ENCODE measurements around the gene KRT76. TPM values are rescaled to one million over a fixed set of nuclear protein-coding genes. Genes with fewer than 3 reads are reported as not detected.

The KRT76 gene
- total RNA-seq, 1 donor = not detected

DNA sequence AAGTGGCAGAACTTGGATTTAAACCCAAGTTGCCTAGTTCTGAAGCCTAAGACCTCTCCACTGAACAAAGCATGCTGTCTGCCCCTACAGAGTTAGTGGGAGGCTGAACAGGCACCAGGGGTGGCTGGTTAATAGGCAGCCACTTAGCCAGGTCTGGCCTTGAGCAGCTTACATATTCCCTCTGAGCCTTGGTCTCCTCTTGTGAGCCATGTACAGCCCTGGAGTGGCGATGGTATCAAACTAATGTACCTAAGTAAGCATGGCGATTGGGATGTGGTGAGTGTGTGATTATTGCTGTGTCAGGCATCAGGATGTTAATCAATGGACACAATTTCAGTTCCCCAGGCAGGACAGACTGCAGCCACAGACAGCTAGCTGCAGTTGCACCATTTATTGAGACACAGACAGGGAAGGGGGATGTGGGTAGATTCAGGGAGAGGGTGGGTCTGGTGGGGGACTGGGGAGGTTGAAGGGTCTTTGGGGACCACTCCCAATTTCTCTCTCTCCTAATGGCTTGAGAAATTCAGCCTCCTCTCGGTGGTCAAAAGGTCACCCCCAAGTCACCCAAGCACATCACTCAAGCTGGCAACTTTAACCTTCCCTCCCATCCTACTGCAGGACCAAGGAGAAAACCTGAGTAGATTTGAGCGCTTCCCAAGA lies 44.1 kb upstream of the KRT76 start:
- no peak for DNase-seq (ENCODE audit: low read depth)
- TF ChIP-seq, protein P1, sequence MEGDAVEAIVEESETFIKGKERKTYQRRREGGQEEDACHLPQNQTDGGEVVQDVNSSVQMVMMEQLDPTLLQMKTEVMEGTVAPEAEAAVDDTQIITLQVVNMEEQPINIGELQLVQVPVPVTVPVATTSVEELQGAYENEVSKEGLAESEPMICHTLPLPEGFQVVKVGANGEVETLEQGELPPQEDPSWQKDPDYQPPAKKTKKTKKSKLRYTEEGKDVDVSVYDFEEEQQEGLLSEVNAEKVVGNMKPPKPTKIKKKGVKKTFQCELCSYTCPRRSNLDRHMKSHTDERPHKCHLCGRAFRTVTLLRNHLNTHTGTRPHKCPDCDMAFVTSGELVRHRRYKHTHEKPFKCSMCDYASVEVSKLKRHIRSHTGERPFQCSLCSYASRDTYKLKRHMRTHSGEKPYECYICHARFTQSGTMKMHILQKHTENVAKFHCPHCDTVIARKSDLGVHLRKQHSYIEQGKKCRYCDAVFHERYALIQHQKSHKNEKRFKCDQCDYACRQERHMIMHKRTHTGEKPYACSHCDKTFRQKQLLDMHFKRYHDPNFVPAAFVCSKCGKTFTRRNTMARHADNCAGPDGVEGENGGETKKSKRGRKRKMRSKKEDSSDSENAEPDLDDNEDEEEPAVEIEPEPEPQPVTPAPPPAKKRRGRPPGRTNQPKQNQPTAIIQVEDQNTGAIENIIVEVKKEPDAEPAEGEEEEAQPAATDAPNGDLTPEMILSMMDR (IDR thresholded peaks at IDR 0.05; ENCODE audit: insufficient read depth, low read length) = no peak
- H3K4me3 ChIP-seq (ENCODE audit: low read depth, low read length) = no peak overlapping the region

DNA sequence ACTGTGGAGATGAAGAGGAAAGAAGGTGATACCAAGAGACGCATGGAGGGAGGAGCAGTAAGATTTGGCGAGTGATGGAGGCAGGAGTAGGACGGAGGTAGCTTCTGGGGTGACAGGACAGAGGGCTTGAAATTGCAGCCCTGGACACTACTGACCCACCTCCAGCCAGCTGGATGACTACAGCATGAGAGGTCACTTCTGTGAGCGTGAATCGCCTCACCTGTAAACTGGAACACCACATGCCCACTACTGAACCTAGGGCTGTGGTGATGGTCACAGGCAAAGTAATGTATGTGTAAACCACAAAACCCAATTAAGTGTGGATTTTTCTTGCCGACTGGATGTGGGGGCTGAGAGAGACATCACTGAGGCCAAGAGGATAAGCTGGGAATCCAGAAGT lies 43.4 kb upstream of the KRT76 start:
- H3K4me3 ChIP-seq (ENCODE audit: low read depth, low read length) = no peak overlapping the region
- DNase-seq (ENCODE audit: low read depth) = no peak
- TF ChIP-seq, protein P1 (IDR thresholded peaks at IDR 0.05; ENCODE audit: insufficient read depth, low read length) = no peak

DNA sequence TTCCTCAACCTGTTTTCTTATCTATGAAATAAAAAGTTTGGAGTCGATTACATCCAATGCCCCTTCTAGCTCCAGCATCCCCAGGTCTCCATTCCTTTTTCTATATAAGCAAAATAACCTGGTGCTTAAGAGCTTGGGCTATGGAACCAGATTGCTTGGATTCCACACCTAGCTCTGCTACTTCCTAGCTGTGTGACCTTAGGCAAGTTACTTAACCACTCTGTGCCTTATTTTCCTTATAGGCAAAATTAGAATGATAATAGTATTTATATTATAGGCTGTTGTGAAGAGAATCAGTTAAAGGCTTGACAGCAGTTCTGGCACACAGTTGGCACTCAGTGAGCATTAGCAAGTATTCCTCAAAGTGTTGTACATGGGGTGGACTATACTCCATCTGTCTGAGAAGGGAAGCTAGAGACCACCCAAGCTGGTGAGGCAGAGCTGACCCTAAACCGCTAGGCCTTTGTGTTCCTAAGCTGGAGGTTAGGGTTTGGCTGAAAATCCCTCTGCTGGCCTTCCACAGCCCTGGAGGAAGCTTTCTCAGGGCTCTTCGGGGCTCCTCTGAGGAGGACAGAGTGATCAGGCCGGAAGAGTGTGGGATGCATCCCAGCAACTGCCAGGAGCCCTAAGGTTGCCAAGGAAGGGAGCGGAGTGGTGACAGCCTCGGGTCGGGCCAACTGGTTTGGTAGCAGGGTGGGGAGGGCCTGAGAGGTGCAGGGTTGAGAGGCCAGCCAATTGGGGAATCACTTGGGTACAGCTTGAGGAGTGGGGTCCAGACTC lies 42.8 kb upstream of the KRT76 start:
- TF ChIP-seq, protein P1 (IDR thresholded peaks at IDR 0.05; ENCODE audit: insufficient read depth, low read length) = no peak
- no peak overlapping the region for H3K4me3 ChIP-seq (ENCODE audit: low read depth, low read length)
- DNase-seq (ENCODE audit: low read depth) = no peak

DNA sequence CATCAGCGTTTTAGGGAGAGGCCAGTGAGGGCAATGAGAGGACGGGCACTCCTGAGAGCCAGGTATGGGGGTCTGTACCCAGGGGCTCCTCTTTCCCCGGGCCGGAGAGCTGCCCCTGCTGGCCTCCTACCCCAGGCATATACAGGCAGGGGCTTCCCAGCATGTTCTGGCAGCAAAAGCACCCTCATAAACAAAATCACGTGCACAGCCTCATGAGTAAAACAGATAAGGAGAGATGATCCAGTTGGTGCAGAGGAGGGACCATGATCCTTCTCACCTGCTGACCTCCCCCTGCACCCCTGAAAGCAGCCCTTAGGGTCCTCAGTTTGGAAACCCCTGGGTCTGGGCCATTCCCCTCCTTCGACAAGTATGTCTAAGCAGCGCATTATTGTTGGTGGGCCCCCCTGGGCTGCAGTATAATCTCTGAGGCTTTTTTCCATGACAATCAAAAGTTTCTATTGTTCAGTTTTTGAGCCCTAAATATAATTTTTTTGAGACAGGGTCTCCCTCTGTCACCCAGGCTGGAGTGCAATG lies 41.8 kb upstream of the KRT76 start:
- TF ChIP-seq, protein P1 (IDR thresholded peaks at IDR 0.05; ENCODE audit: insufficient read depth, low read length) = no peak
- no peak overlapping the region for H3K4me3 ChIP-seq (ENCODE audit: low read depth, low read length)
- no peak for DNase-seq (ENCODE audit: low read depth)

DNA sequence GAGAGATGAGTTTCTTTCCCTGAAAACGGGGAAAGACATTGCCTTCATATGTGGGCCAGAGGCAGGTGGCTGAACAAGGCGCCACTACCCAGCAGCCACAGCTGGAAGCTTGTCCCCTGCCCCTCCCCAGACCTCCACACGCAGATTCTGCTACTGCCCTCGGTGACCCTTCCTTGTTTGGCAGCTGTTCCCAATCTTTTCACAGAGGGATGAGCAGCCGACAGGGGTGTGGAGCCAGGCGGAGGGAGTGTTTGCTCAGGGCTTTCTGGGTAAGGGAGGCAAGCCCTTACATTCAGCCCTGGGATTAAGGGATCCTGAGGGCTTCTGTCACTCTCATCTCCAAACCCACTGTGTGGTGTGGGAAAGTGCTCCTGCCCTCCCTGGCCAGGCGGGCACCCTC lies 41.2 kb upstream of the KRT76 start:
- no peak overlapping the region for H3K4me3 ChIP-seq (ENCODE audit: low read depth, low read length)
- TF ChIP-seq, protein P1 (IDR thresholded peaks at IDR 0.05; ENCODE audit: insufficient read depth, low read length) = no peak
- no peak for DNase-seq (ENCODE audit: low read depth)

DNA sequence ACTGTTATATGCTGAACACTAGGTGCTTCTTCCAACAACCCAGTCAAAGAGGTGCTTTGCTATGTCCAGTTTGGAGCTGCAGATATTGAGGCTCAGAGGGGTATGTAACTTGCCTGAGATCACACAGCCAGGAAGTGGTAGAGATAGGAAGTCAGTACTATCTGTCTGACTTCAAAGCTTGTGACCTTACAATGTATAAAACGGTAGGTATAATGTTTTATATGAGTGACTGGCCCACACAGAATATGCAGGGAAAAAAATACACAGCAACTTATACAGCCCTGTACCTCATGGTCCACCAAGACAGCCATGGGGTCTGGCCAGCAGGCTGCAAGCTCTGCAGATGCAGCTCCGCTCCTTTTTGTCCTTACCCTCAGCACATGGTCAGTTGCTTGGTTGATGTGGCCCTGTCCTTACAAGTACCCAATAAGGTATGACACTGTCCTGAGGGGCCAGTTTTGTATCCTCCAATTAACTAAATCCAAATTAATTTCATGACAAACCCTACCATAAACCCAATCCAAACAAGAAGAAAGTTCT lies 40.6 kb upstream of the KRT76 start:
- no peak overlapping the region for H3K4me3 ChIP-seq (ENCODE audit: low read depth, low read length)
- TF ChIP-seq, protein P1 (IDR thresholded peaks at IDR 0.05; ENCODE audit: insufficient read depth, low read length) = no peak
- DNase-seq (ENCODE audit: low read depth) = no peak
